NCI-H2227 (cell line): ENCODE results near the gene FADS3.
A peak's percentile ranks its signal among the peaks of the same experiment; 100 is the strongest.

ENCODE experiments used
- DNase-seq: peaks from one replicate; lab custom pipeline; 2025; ENCODE audit not compliant: unreplicated experiment; lab: John Stamatoyannopoulos, UW

Gene FADS3

DNA sequence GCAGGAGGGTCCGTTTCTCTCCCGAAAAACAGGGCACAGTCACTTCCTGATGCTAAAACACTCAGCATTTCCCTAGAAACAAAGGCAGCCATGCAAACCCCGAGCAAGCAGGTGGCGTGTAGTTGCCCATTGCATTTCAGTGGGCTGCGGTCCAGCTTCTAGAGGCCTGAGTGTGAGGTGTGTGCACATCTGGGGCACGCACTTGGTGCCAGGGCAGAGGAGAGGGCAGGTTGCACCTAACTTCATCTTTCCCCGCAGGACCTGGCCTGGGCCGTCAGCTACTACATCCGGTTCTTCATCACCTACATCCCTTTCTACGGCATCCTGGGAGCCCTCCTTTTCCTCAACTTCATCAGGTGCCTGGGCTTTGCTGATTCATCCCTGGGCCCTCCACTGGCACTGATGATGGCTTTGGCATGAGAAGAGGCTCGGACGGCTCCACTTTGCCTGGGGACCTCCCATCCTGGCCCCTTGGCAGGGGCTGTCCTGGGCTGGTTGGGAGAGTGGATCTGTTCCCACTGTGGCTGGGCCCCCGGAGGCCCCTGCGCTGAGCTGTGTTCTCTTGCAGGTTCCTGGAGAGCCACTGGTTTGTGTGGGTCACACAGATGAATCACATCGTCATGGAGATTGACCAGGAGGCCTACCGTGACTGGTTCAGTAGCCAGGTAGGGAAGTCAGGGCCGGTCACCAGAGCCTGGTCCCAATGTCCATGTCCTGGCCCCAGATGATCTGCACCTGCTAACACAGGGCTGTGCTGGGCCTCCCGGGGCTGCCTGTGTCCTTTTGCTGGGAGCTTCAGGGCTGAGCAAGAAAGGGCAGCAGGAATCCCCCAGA, 28.4 kb downstream of the FADS3 start:
- DNase-seq: no peak

DNA sequence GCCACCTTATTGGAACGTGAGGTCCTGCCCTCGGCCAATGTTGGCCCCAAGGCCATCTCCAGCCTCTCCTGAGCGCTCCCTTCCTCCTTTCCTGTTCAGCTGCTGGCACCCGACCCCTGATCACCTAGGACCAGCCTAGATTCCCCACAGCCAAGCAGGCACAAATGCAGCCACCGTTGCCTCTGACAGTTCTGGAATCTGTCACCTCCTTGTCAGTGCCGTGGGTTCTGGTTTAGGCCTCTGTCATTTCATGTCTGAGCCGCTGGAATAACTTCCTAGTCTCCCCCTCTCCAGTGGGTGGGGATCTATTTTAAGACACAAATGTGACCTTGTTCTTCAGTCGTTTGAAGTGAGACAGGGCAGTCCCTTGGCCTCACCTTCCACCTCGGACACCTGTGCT, 29.7 kb downstream of the FADS3 start:
- DNase-seq: no peak

DNA sequence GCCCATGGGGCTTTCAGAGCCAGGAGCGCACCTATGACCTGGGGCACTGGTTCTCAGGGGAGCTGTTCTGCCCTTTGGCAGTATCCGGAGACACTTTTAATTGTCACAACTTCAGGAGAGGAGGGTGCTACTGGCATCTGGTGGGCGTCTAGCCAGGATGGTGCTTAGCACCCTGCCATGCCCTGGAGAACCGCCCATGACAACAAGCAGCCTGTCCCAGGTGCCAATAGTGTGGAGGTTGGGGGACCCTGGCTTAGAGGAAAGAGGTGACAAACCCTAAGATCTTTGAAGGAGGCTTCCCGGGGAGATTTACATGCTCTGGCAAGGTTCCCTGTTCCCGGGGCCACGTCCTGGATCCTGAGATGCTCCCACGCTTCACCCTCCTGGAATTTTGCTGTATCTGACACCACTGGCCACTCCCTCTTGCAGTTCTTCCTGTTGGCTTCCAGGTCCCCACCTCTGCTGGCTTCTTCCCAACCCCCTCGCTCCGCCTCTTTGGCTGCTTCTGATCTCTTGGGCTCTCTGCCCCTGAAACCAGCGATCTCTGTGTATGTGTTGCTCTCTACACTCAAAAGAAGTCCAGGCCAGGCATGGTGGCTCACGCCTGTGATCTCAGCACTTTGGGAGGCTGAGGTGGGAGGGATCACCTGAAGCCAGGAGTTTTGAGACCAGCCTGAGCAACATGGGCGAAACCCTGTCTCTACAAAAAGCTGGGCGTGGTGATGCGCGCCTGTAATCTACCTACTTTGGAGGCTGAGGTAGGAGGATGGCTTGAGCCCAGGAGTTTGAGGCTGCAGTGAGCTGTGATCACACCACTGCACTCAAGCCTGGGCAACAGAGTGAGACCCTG, 31.1 kb downstream of the FADS3 start:
- no peak for DNase-seq

DNA sequence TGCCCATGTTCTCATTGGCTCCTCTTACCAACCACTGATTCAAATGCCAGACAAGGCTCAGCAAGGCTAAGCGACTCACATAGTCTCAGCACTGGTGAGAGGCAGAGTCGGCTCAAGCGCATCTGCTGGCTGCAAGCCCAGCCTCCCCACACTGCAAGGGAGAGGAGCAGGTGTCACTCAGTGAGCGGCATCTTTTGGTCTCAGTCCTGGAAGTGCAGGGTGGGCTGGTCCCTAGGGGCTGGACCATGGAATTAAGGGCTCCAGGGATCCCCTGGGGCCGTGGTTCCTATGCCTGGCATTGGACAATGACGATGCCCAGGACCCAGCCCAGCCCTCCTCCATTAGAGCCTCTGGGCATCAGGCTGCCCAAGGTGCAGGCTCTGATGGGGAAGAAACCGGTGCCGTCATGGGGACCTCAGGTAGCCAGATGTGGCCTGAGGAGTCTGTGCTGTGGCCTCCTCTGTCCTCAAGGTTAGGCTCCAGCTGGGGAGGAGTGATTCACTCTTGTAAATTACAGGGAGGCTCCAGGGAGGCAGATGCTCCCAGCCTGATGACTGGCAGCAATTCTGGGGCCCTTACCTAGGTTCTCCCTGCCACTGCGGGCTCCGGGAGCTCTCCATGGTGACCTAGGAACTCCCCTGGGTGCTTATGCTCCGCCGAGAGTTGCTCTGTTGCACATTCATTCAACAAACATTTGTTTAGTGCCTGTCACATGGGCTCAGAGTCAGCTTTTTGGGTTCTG, 35.2 kb downstream of the FADS3 start:
- peak; percentile 80 for DNase-seq

DNA sequence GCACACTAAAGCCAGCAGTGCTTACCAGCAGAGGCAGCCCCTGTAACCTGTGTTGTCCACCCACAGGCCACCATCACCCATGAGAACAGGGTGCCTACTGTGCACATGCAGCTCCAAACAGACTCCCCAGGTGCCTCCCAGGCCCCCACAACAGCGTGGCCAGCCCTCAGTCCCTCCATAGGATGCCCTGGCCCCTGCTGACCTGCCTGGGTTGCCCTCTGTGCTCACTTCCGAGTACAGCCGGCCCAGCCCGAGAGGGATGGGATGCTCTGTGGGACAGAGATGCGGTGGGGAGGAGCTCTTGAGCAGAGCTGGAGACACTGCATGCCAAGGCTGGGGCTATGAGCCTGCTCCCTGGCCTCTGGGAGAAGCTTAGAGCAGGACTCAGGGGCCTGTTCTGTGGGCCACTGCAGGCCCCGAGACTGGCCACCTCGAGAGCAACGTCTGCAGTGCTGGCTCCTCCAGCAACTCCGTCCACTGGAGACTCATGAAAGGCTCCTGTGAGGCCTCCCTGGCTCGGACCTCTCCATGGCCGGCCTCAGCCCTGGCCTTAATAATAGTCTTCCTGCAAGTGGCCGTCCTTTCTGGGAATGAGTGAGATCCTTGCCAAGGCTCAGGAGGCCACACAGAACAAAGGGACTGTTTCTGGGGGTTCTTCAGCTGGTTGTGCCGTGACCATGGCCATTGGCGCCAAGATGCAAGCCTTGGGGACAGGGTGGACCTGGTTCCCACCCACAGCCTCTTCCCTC, 36.2 kb downstream of the FADS3 start:
- DNase-seq: no peak

DNA sequence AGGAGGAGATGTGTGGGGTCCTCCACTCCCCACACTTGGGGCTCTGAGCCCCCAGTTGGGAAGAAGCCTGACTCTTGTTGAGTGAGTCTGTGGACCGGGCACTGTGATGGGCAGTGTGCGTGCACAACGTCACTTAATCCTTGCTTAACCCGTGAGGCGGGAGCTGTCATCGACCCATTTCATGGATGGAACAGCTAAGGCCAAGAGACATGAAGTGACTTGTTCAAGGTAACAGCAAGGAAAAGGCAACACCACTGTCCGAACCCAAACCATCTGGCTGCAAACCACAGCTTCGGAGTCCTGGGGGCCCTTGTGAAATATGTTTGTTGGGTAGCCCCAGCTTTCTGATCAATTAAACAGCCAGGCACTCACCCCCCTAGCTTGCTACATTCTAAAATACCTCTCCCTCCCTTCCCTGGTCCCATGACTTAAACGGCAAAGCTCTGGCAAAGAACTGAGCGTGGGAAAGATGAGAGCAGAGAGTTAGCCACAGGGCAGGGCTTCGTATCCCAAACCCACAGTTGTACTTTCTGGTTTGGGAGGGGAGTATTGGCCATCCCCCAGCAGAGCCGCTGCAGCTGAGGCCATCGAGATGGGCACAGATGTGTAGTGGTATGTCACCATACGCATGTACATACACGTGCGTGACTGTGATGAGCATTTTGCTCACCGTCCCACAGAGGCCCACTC, 37.0 kb downstream of the FADS3 start:
- no peak for DNase-seq

DNA sequence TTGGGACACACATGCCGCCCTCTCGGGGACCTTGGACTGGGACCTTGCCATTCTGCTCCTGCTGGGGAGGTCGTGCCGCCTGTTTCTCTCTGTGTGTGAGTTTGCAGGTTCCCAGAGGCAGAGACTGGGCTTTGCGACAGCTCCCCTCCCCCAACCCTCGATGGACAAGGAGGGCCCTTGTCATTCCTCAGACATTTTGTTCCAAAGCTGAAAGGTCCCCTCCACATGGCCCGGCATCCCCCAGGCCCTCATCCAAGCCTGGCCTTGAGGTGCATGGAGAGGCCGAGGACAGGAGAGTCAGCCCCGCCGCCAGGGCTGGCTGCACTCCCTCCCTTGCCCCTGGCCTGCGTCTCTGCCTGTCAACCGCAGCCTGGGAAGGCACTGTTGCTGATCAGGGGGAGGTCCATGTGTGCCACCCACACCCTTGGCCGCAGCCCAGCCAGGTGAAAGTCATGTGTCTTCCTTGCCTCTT, 37.6 kb downstream of the FADS3 start:
- no peak for DNase-seq

DNA sequence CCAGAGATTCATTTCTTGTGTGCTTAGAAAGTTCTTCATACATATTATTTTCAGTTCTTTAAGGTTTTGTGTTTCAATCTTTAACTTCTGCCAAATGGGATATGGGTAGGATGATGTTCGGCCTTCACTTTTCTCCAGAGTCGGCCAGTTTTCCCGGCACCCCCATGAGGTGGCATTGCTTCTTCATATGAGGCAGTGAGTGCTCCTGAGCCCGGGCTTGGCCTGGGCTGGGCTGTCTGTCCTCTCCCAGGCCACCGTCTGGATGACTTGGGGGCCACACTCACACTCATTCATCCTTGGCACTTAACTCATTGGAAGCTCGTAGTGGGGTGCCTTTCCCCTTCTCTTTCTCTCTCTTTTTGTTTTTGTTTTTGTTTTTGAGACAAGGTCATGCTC, 39.4 kb downstream of the FADS3 start:
- DNase-seq: no peak

DNA sequence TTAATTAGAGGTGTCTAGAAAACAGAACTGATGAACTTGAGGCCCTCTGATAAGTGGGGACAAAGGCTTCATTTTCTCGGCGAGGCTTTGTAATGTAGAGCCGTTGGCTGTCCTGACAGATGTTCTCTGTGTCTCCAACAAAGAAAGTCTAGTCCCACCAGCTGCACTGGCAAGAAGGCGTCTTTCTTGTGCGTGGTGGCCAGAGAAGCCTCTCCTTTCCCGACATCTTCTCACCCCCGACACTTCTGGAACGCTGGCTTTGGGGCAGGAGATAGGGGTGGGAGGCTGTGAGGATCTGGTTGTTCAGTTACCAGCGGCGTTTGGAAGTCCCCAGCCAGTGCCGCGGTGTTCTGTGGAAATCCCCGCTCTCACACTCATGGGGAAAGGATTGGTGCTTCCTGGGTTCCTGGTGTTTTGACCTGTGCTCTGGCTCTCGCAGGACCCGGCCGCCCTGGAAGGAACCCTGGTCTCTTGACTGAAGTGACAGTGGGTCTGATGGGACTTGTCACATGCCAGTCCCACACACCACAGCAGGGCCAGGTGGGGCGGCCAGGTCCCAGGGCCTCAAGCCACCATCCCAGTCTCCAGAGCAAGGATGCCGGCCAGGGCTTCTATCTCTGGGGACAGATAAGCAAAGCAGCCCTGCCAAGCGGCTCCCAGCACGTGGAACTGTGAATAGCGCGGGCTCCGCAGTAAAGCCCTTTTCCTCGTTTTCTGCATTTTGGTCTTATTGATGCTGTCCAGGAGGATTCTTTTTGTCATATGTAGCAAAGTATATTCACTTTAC, 40.0 kb downstream of the FADS3 start:
- no peak for DNase-seq

DNA sequence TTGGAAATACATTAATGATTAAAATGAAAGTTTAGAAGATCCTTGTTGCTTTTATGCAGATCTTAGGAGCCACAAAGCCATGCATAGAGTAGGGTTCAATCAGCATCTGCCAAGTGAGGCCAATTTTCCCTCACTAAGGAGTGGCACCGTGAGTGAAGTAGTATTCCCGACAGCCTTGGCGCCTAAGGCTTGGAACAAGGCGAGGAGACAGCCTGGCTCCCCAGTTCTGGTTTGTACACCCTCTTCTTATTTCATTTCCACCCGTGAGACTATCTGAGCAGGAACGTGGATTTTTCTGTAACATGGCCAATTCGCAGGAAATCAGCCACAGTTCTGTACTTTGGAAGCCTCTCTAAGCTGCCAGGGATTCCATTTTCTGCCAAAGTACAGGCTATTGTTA, 40.7 kb downstream of the FADS3 start:
- DNase-seq: no peak

DNA sequence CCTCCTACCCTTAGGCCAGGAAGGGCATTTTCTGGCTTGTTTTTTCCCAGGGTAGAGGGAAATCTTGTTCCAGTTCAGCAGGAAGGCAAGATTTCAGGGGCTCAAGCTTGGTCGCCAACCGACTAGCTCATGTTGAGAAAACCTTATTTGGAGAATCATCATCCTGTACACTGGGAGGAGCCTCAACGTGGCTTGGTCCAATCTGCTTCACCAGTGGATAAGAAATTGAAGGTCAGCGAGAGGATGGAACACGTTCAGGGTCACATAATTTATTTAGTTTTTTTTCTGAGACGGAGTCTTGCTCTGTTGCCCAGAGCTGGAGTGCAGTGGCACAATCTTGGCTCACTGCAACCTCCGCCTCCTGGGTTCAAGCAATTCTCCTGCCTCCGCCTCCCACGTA, 42.7 kb downstream of the FADS3 start:
- no peak for DNase-seq

DNA sequence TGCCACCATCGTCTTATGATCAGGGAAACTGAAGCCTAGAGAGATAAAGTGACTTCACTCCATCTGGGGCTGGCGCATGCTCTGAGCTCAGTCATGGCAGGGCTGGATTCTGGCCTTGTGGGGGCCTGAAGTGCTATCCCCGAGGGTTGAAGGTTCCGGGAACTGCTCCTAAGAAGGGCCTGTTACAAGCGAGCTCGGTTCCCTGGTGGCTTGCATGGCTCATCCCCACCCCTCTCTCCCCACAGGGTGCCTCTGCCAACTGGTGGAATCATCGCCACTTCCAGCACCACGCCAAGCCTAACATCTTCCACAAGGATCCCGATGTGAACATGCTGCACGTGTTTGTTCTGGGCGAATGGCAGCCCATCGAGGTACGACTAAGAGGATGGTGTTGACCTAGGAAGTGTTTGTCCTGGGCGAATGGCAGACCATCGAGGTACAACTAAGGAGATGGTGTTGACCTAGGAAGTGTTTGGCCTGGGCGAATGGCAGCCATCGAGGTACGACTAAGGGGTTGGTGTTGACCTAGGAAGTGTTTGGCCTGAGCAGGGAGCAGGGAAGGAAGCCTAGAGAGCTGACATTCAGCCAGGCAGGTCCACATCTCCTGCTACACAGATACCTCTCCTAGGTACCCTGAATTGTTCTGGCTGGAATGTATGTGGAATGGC, 43.3 kb downstream of the FADS3 start:
- DNase-seq: no peak

DNA sequence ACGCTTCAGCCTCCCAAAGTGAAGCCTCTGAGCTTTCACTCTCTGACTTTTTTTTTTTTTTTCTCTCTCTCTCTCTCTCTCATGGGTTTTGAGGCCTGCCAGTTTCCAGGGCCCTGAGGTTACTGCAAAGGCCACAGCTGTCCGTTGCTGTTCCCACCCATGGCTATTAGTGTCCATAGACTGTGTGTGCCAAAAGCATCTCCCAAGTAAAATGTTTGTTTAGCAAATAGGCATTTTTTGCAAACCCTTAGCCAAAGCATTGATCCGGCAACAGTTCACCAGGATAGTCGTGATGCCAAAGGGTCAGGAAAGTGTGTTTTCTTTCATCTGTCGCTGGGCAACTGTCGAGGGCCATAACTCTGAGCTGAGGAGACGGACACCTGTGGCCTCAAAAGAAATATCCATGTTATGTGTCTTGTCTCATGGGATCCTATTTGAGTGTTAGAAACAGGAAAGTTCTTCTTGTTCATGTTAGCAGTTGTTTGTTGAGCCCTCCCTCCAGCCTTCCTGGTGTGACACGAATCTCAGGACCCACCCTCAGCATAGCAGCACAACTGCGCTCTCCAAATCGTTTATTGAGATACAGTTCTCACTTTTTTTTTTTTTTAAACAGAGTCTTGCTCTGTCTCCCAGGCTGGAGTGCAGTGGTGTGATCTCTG, 44.9 kb downstream of the FADS3 start:
- DNase-seq: no peak

DNA sequence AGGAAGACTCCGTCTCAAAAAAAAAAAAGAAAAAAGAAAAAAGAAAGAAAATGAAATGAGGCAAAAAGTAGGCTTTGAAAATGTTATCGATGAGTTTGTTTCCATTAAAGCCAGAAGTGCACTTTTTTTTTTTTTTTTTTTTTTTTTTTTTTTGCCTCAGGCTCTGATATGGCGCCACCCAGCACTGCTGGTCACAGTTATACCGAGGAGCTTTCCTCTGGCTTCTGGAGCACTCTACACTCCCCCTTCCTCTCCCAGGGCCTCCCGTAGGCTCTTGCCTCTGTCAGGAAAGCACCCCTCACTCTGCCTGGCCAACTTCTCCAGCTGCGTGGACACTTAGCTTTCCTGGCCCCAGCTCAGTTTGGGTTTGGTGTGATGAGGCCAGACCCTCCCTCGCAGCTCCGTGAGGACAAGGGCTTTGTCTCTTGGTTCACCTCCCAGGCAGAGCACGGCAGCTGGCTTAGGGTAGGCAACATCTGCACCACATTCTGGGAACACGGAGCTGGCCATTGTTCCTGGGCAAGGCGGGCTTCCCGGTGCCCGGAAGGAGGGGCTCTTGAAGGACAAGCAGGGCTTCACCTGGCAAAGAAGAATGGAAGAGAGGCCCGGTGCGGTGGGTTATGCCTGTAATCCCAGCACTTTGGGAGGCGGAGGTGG, 46.3 kb downstream of the FADS3 start:
- no peak for DNase-seq

DNA sequence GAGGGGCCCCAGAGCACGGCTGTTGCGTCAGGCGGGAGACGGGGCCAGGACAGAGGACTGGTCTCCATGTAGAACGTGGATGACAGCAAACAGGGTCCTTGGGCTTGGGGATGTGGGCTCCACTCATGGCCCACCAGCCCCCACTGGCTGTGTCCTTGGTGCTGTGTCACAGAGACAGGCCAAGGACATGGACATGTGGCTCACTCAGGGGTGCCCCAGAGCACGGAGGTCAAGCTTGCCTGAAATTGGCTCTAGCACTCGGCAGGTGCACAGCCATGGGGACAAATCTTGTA, 48.9 kb downstream of the FADS3 start:
- DNase-seq: no peak

DNA sequence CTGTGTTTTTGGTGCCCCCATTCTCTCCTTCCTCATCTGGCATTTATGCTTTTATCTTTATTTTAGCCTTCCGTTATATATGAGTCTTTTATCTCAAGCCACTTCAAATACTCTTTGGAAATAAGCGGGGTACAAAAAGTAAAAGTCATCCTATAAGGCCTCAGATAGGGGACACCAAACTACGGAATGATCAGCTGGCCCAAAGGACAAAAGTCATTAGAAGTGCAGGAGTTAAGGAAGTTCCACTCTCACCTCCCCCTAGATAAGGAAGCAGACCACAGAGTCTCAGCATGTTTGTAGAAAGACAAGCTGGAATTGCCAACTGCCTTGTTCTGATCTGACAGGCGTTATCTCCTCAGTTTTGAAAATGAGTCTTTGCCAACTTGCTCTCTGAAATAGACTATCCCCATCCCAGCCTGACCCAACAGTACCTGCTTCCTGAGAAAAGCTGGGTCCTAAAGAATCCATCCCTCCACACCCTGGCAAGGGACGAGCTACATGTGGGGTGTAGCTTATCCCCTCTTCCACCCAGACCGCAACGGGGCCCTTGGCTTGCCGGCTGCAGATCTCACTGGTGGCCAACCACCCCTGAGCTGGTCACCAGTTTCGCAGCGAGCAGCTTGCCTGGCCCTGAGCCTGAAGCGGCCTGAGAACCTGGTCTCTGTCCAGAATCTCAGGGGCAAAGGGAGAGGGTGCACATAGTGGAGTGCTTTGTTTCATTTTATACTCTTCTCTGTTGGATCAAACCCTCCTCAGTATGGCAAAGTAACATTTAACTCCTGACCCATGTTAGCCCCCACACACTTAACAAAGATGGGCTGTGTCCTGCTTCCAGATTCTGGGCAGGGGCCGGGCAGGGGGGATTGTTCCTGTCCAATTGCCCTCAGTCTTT, 49.5 kb downstream of the FADS3 start:
- no peak for DNase-seq

DNA sequence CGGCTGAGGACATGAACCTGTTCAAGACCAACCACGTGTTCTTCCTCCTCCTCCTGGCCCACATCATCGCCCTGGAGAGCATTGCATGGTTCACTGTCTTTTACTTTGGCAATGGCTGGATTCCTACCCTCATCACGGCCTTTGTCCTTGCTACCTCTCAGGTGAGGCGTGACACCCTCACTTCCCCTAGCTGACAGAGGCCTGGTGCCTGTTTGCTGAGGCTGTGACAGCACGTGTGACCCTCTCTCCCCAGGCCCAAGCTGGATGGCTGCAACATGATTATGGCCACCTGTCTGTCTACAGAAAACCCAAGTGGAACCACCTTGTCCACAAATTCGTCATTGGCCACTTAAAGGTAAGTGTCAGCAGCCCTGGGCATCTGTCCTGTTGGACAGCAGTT, 51.0 kb downstream of the FADS3 start:
- no peak for DNase-seq
